Osteocyte (in vitro differentiated cells): ENCODE data around the gene IFI44. TPM values are rescaled to one million over a fixed set of nuclear protein-coding genes. Genes with fewer than 3 reads are reported as not detected.

ENCODE experiments used
- DNase-seq: peaks from one replicate; pipeline ENCODE4 v3.0.0; 2021; ENCODE audit warnings: mixed read lengths; ENCODE audit not compliant: unreplicated experiment; ENCODE audit errors: extremely low spot score
- H3K27ac Mint-ChIP-seq: one replicate; pipeline ENCODE4 v1.8.0; 2021; ENCODE audit warnings: mild to moderate bottlenecking, mixed read lengths; ENCODE audit not compliant: unreplicated experiment
- H3K27me3 Mint-ChIP-seq: one replicate; pipeline ENCODE4 v1.8.0; 2021; ENCODE audit warnings: mixed read lengths; ENCODE audit not compliant: unreplicated experiment
- H3K36me3 Mint-ChIP-seq: one replicate; pipeline ENCODE4 v1.8.0; 2021; ENCODE audit warnings: mixed read lengths; ENCODE audit not compliant: unreplicated experiment
- H3K4me1 Mint-ChIP-seq: one replicate; pipeline ENCODE4 v1.8.0; 2021; ENCODE audit warnings: mixed read lengths; ENCODE audit not compliant: unreplicated experiment
- H3K4me3 Mint-ChIP-seq: one replicate; pipeline ENCODE4 v1.8.0; 2021; ENCODE audit warnings: mild to moderate bottlenecking, moderate library complexity, mixed read lengths; ENCODE audit not compliant: unreplicated experiment
- H3K9me3 Mint-ChIP-seq: one replicate; pipeline ENCODE4 v1.8.0; 2021; ENCODE audit warnings: mixed read lengths; ENCODE audit not compliant: unreplicated experiment
- CTCF ChIP-seq: fragments of 200-600 bp; sonication (generic); IDR thresholded peaks from 2 replicates; pipeline ENCODE4 v1.5.0; 2021; ENCODE audit warnings: antibody characterized with exemption, mild to moderate bottlenecking, moderate library complexity
- total RNA-seq: library from RNA; stranded (reverse); gene quantifications from 2 replicates; pipeline ENCODE4 v1.2.1, GENCODE V29; 2021

IFI44 gene
- total RNA-seq, 1 donor from 2014 or later = 19.7 TPM

GRCh38 chr1:78663923-78664322 lies 14.3 kb downstream of the IFI44 start:
- DNase-seq = no peak
- no peak for TF ChIP-seq CTCF
- Mint-ChIP-seq H3K36me3 (peaks cover 36% of the 10 kb centered on the region), H3K4me1 (no peaks in the 10 kb centered on the region), H3K9me3 (no peaks in the 10 kb centered on the region), H3K27ac (no peak overlapping the region), H3K4me3 (no peak overlapping the region), H3K27me3 (no peaks in the 10 kb centered on the region)

GRCh38 chr1:78664763-78665162 lies 15.1 kb downstream of the IFI44 start:
- H3K4me3 Mint-ChIP-seq = no peak overlapping the region
- no peak for TF ChIP-seq CTCF
- peaks cover 28% of the 10 kb centered on the region for H3K36me3 Mint-ChIP-seq
- no peak for DNase-seq
- H3K27ac Mint-ChIP-seq = no peak overlapping the region
- no peaks in the 10 kb centered on the region for H3K9me3 Mint-ChIP-seq
- no peaks in the 10 kb centered on the region for H3K4me1 Mint-ChIP-seq
- H3K27me3 Mint-ChIP-seq = no peaks in the 10 kb centered on the region

DNA sequence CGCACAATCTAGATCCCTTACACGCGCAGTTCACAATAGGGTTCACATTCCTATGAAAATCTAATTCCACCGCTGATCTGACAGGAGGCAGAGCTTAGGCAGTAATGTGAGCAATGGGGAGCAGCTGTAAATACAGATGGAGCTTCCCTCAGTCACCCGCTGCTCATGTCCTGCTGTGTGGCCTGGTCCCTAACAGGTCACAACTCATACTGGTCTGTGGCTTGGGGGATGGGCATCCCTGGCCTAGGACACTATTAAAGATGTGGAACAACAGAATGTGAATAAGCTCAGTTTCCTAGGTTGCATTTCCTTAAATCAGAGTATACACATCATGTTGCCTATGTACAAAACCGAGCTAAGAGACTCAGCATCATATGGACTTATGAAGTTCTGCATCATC lies 16.2 kb downstream of the IFI44 start:
- Mint-ChIP-seq H3K36me3 (peaks cover 22% of the 10 kb centered on the region), H3K27me3 (no peaks in the 10 kb centered on the region), H3K9me3 (peaks cover 2% of the 10 kb centered on the region), H3K4me3 (no peak overlapping the region), H3K4me1 (no peaks in the 10 kb centered on the region), H3K27ac (no peak overlapping the region)
- DNase-seq = no peak
- no peak for TF ChIP-seq CTCF

- Mint-ChIP-seq H3K4me1 (no peaks in the 10 kb centered on the region), H3K27ac (no peak overlapping the region), H3K36me3 (peaks cover 10% of the 10 kb centered on the region), H3K9me3 (peaks cover 4% of the 10 kb centered on the region), H3K27me3 (no peaks in the 10 kb centered on the region), H3K4me3 (no peak overlapping the region)
- TF ChIP-seq CTCF = no peak
- no peak for DNase-seq
Observed at GRCh38 chr1:78667939-78668338, 18.3 kb downstream of the IFI44 start.

GRCh38 chr1:78668427-78668826 lies 18.8 kb downstream of the IFI44 start:
- no peak overlapping the region for H3K27ac Mint-ChIP-seq
- H3K27me3 Mint-ChIP-seq = no peaks in the 10 kb centered on the region
- H3K9me3 Mint-ChIP-seq = peaks cover 4% of the 10 kb centered on the region
- no peaks in the 10 kb centered on the region for H3K4me1 Mint-ChIP-seq
- DNase-seq = no peak
- no peak for TF ChIP-seq CTCF
- no peak overlapping the region for H3K4me3 Mint-ChIP-seq
- peaks cover 5% of the 10 kb centered on the region for H3K36me3 Mint-ChIP-seq
